ENCODE measurements around the gene KRT79. TPM values are rescaled to one million over a fixed set of nuclear protein-coding genes. Genes with fewer than 3 reads are reported as not detected.

KRT79 gene
- polyA plus RNA-seq, 1 donor: not detected

DNA sequence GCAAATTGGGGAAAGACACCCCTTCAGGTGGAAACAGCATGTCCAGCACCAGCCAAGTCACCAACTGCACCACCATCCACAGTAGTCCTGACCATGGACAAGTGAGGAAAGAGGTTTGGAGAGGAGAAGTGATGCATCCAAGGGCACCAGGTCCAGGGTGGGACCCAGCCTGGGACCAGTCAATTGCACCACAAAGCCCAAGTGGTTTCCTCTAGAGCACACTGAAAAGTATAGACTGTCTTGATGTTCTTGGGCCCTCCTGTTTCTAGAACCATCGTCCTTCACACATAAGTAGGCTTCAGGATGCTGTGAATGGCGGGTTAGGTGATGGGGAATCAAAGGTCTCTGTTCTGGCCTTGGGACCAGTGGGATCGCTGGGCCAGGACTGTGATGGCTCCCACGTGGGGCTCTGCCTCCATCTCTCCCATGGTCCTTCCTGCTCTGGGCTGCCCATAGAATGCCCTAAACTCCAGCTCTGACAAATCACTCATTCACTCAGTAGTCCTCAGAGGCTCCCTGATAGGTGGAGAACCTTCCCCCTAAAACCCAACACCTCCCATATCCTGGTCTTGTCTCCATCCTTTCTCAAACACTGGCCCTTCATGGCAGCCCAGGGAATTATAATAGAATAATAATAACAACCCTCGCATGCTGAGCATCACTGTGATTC is 9.2 kb downstream of the KRT79 start:
- no peak for DNase-seq
- no CpG with 5 or more reads among the region's 5 CpGs for WGBS (ENCODE audit: insufficient coverage, low lambda C conversion rate)
- H3K36me3 ChIP-seq (ENCODE audit: control insufficient read depth, insufficient read depth, low read length): no peaks in the 10 kb centered on the region
- no peaks in the 10 kb centered on the region for H3K9me3 ChIP-seq (ENCODE audit: control insufficient read depth, low read depth, low read length)
- H3K27ac ChIP-seq (ENCODE audit: low read length): no peak overlapping the region
- H3K4me1 ChIP-seq (ENCODE audit: control insufficient read depth, insufficient read depth, low read length): peaks cover 5% of the 10 kb centered on the region
- peaks cover 2% of the 10 kb centered on the region for H3K27me3 ChIP-seq (ENCODE audit: control insufficient read depth, insufficient read depth, low read length)
- no peak overlapping the region for H3K4me3 ChIP-seq (ENCODE audit: low read length)

DNA sequence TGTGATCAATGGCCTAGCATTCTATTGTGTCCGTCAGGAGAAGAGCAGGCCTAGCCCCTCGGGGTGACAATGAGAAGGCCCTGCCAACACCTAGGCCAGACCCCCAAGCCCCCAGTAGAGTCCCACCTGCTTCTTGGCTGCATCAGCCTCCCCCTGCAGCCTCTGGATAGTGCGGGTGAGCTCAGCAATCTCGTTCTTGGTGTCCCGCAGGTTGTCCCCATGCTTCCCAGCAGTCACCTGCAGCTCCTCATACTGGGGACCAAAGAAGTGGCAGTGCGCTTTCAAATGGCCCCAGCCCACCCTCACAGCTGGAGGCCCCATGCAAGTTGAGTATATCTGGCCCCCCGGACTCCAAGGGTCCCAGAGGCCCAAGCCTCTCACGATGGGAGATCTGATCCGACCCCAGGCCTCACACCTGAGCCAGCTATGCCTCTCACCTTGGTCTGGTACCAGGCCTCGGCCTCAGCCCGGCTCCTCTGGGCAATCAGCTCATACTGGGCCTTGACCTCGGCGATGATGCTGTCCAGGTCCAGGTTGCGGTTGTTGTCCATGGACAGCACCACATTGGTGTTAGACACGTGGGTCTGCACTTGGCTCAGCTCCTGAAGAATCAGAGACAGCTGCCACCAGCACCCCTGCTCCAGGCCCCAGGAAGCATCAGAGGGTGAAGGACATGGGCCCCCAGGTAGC is 10.2 kb downstream of the KRT79 start:
- WGBS (ENCODE audit: insufficient coverage, low lambda C conversion rate): 100% methylated on average over 1 of the region's 15 CpGs
- Histone ChIP-seq H3K9me3 (ENCODE audit: control insufficient read depth, low read depth, low read length) (no peaks in the 10 kb centered on the region), H3K27ac (ENCODE audit: low read length) (no peak overlapping the region), H3K4me1 (ENCODE audit: control insufficient read depth, insufficient read depth, low read length) (peaks cover 5% of the 10 kb centered on the region), H3K36me3 (ENCODE audit: control insufficient read depth, insufficient read depth, low read length) (no peaks in the 10 kb centered on the region), H3K27me3 (ENCODE audit: control insufficient read depth, insufficient read depth, low read length) (peaks cover 2% of the 10 kb centered on the region), H3K4me3 (ENCODE audit: low read length) (no peak overlapping the region)
- no peak for DNase-seq

DNA sequence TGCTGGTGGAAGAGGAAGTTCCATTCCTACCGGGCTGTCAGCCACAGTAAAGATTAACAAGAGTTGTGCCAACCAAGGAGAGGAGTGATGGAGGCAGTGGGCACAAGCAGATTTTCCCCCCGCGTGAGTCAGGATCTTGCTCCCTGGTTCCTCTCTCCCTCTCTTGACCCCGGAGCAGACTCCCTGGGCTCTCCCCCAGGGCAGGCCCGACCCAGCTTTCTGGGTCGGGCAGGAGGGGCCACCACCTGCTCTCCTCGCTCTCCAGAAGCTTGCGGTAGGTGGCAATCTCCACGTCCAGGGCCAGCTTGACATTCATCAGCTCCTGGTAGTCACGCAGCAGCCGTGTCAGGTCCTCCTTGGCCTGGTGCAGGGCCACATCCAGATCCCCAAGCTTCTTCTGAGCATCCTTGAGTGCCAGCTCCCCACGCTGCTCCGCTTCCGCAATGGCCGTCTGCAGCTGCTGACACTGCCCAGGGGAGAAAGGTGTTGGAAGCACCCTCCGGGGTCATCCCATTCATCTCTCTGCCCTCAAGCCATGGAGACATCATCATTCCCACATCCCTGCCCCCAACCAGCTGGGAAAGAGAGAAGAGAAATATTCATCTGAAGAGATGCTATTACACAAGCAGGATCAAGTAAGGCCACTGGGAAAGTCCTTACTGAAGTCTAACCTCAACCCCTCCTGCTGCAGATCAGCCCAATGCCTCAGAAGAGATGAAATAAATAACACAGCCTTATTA is 11.2 kb downstream of the KRT79 start:
- DNase-seq: no peak
- peaks cover 2% of the 10 kb centered on the region for H3K27me3 ChIP-seq (ENCODE audit: control insufficient read depth, insufficient read depth, low read length)
- no peaks in the 10 kb centered on the region for H3K9me3 ChIP-seq (ENCODE audit: control insufficient read depth, low read depth, low read length)
- 20% methylated on average over 1 of the region's 16 CpGs for WGBS (ENCODE audit: insufficient coverage, low lambda C conversion rate)
- peaks cover 13% of the 10 kb centered on the region for H3K4me1 ChIP-seq (ENCODE audit: control insufficient read depth, insufficient read depth, low read length)
- no peak overlapping the region for H3K4me3 ChIP-seq (ENCODE audit: low read length)
- no peaks in the 10 kb centered on the region for H3K36me3 ChIP-seq (ENCODE audit: control insufficient read depth, insufficient read depth, low read length)
- H3K27ac ChIP-seq (ENCODE audit: low read length): no peak overlapping the region

DNA sequence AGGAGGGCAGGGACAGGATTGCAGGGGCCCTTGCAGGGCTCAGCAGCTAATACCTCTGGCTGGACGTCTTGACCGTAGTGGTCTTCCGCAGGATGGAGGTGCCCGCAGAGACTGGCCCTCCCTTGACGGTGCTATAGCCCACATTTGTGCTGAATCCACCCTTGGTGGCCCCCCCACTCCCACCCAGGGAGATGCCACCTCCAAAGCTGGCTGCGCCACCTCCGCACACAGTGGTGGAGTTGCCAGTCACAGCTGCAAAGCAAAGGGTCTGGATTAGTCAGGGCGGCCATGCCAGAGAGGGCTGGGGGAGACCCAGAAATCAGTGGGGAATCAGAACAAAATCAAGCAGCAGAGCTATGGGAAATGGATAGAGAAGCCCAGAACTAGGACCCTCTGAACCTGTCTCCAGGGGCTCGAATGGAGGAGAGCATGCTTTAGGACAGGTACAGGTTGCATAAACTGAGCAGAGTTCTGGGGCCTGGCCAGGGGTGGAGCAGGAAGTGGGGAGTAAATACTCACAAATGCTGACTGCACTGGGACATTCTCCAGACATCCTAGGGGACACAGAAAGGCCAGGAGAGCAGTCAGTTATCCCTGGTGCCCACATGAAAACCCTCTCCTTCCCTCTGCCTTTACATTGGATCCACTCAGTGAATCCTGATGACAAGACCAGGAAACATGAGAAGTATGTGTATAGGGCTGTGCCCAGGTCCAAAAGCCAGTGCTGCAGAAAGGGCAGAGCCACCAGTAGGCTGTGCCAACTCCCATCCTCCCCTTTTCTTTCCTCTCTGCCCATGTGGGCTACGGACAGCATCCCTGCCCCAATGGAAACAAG is 12.1 kb downstream of the KRT79 start:
- peaks cover 2% of the 10 kb centered on the region for H3K27me3 ChIP-seq (ENCODE audit: control insufficient read depth, insufficient read depth, low read length)
- peak in 1 of 2 donors; percentile 28 for DNase-seq
- H3K27ac ChIP-seq (ENCODE audit: low read length): no peak overlapping the region
- H3K4me3 ChIP-seq (ENCODE audit: low read length): no peak overlapping the region
- H3K9me3 ChIP-seq (ENCODE audit: control insufficient read depth, low read depth, low read length): no peaks in the 10 kb centered on the region
- H3K36me3 ChIP-seq (ENCODE audit: control insufficient read depth, insufficient read depth, low read length): no peaks in the 10 kb centered on the region
- 100% methylated on average over 1 of the region's 10 CpGs for whole genome bisulfite sequencing (ENCODE audit: insufficient coverage, low lambda C conversion rate)
- H3K4me1 ChIP-seq (ENCODE audit: control insufficient read depth, insufficient read depth, low read length): peaks cover 13% of the 10 kb centered on the region

DNA sequence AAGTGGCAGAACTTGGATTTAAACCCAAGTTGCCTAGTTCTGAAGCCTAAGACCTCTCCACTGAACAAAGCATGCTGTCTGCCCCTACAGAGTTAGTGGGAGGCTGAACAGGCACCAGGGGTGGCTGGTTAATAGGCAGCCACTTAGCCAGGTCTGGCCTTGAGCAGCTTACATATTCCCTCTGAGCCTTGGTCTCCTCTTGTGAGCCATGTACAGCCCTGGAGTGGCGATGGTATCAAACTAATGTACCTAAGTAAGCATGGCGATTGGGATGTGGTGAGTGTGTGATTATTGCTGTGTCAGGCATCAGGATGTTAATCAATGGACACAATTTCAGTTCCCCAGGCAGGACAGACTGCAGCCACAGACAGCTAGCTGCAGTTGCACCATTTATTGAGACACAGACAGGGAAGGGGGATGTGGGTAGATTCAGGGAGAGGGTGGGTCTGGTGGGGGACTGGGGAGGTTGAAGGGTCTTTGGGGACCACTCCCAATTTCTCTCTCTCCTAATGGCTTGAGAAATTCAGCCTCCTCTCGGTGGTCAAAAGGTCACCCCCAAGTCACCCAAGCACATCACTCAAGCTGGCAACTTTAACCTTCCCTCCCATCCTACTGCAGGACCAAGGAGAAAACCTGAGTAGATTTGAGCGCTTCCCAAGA is 12.9 kb downstream of the KRT79 start:
- Histone ChIP-seq H3K4me1 (ENCODE audit: control insufficient read depth, insufficient read depth, low read length) (peaks cover 13% of the 10 kb centered on the region), H3K36me3 (ENCODE audit: control insufficient read depth, insufficient read depth, low read length) (no peaks in the 10 kb centered on the region), H3K27ac (ENCODE audit: low read length) (no peak overlapping the region), H3K9me3 (ENCODE audit: control insufficient read depth, low read depth, low read length) (no peaks in the 10 kb centered on the region), H3K27me3 (ENCODE audit: control insufficient read depth, insufficient read depth, low read length) (no peaks in the 10 kb centered on the region), H3K4me3 (ENCODE audit: low read length) (no peak overlapping the region)
- WGBS (ENCODE audit: insufficient coverage, low lambda C conversion rate): no CpG with 5 or more reads among the region's 4 CpGs
- DNase-seq: no peak

DNA sequence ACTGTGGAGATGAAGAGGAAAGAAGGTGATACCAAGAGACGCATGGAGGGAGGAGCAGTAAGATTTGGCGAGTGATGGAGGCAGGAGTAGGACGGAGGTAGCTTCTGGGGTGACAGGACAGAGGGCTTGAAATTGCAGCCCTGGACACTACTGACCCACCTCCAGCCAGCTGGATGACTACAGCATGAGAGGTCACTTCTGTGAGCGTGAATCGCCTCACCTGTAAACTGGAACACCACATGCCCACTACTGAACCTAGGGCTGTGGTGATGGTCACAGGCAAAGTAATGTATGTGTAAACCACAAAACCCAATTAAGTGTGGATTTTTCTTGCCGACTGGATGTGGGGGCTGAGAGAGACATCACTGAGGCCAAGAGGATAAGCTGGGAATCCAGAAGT is 13.6 kb downstream of the KRT79 start:
- H3K36me3 ChIP-seq (ENCODE audit: control insufficient read depth, insufficient read depth, low read length): no peaks in the 10 kb centered on the region
- H3K4me3 ChIP-seq (ENCODE audit: low read length): no peak overlapping the region
- no peaks in the 10 kb centered on the region for H3K27me3 ChIP-seq (ENCODE audit: control insufficient read depth, insufficient read depth, low read length)
- H3K9me3 ChIP-seq (ENCODE audit: control insufficient read depth, low read depth, low read length): no peaks in the 10 kb centered on the region
- 93% methylated on average over 2 of the region's 6 CpGs for WGBS (ENCODE audit: insufficient coverage, low lambda C conversion rate)
- H3K27ac ChIP-seq (ENCODE audit: low read length): no peak overlapping the region
- peaks cover 13% of the 10 kb centered on the region for H3K4me1 ChIP-seq (ENCODE audit: control insufficient read depth, insufficient read depth, low read length)
- DNase-seq: no peak

DNA sequence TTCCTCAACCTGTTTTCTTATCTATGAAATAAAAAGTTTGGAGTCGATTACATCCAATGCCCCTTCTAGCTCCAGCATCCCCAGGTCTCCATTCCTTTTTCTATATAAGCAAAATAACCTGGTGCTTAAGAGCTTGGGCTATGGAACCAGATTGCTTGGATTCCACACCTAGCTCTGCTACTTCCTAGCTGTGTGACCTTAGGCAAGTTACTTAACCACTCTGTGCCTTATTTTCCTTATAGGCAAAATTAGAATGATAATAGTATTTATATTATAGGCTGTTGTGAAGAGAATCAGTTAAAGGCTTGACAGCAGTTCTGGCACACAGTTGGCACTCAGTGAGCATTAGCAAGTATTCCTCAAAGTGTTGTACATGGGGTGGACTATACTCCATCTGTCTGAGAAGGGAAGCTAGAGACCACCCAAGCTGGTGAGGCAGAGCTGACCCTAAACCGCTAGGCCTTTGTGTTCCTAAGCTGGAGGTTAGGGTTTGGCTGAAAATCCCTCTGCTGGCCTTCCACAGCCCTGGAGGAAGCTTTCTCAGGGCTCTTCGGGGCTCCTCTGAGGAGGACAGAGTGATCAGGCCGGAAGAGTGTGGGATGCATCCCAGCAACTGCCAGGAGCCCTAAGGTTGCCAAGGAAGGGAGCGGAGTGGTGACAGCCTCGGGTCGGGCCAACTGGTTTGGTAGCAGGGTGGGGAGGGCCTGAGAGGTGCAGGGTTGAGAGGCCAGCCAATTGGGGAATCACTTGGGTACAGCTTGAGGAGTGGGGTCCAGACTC is 14.2 kb downstream of the KRT79 start:
- WGBS (ENCODE audit: insufficient coverage, low lambda C conversion rate): 100% methylated on average over 1 of the region's 7 CpGs
- DNase-seq: no peak
- H3K27me3 ChIP-seq (ENCODE audit: control insufficient read depth, insufficient read depth, low read length): no peaks in the 10 kb centered on the region
- H3K36me3 ChIP-seq (ENCODE audit: control insufficient read depth, insufficient read depth, low read length): no peaks in the 10 kb centered on the region
- H3K4me1 ChIP-seq (ENCODE audit: control insufficient read depth, insufficient read depth, low read length): peaks cover 13% of the 10 kb centered on the region
- H3K27ac ChIP-seq (ENCODE audit: low read length): no peak overlapping the region
- no peaks in the 10 kb centered on the region for H3K9me3 ChIP-seq (ENCODE audit: control insufficient read depth, low read depth, low read length)
- H3K4me3 ChIP-seq (ENCODE audit: low read length): no peak overlapping the region

DNA sequence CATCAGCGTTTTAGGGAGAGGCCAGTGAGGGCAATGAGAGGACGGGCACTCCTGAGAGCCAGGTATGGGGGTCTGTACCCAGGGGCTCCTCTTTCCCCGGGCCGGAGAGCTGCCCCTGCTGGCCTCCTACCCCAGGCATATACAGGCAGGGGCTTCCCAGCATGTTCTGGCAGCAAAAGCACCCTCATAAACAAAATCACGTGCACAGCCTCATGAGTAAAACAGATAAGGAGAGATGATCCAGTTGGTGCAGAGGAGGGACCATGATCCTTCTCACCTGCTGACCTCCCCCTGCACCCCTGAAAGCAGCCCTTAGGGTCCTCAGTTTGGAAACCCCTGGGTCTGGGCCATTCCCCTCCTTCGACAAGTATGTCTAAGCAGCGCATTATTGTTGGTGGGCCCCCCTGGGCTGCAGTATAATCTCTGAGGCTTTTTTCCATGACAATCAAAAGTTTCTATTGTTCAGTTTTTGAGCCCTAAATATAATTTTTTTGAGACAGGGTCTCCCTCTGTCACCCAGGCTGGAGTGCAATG is 15.2 kb downstream of the KRT79 start:
- Histone ChIP-seq H3K4me3 (ENCODE audit: low read length) (no peak overlapping the region), H3K27me3 (ENCODE audit: control insufficient read depth, insufficient read depth, low read length) (no peaks in the 10 kb centered on the region), H3K36me3 (ENCODE audit: control insufficient read depth, insufficient read depth, low read length) (no peaks in the 10 kb centered on the region), H3K4me1 (ENCODE audit: control insufficient read depth, insufficient read depth, low read length) (peaks cover 13% of the 10 kb centered on the region), H3K27ac (ENCODE audit: low read length) (no peak overlapping the region), H3K9me3 (ENCODE audit: control insufficient read depth, low read depth, low read length) (no peaks in the 10 kb centered on the region)
- WGBS (ENCODE audit: insufficient coverage, low lambda C conversion rate): no CpG with 5 or more reads among the region's 7 CpGs
- peak; percentile 38 to 72 for DNase-seq

DNA sequence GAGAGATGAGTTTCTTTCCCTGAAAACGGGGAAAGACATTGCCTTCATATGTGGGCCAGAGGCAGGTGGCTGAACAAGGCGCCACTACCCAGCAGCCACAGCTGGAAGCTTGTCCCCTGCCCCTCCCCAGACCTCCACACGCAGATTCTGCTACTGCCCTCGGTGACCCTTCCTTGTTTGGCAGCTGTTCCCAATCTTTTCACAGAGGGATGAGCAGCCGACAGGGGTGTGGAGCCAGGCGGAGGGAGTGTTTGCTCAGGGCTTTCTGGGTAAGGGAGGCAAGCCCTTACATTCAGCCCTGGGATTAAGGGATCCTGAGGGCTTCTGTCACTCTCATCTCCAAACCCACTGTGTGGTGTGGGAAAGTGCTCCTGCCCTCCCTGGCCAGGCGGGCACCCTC is 15.7 kb downstream of the KRT79 start:
- peak in 1 of 2 donors; percentile 44 for DNase-seq
- no peaks in the 10 kb centered on the region for H3K9me3 ChIP-seq (ENCODE audit: control insufficient read depth, low read depth, low read length)
- no peaks in the 10 kb centered on the region for H3K27me3 ChIP-seq (ENCODE audit: control insufficient read depth, insufficient read depth, low read length)
- H3K4me1 ChIP-seq (ENCODE audit: control insufficient read depth, insufficient read depth, low read length): peaks cover 13% of the 10 kb centered on the region
- no peak overlapping the region for H3K27ac ChIP-seq (ENCODE audit: low read length)
- H3K4me3 ChIP-seq (ENCODE audit: low read length): no peak overlapping the region
- no CpG with 5 or more reads among the region's 7 CpGs for WGBS (ENCODE audit: insufficient coverage, low lambda C conversion rate)
- H3K36me3 ChIP-seq (ENCODE audit: control insufficient read depth, insufficient read depth, low read length): no peaks in the 10 kb centered on the region

Data from large intestine (tissue), 3 donors.